ENCODE data around the gene MATR3. TPM values are rescaled to one million over a fixed set of nuclear protein-coding genes. Genes with fewer than 3 reads are reported as not detected.

MATR3 gene
- total RNA-seq, 4 donors from 2014 or later: 103 to 185 (median 147) TPM

- intact Hi-C loops (cut with DNase I): no loop called here
- no peak overlapping the region for H3K4me3 ChIP-seq
- no peak for TF ChIP-seq POLR2A (IDR thresholded peaks at IDR 0.05)
- no peak for TF ChIP-seq CTCF (IDR thresholded peaks at IDR 0.05)
- no peaks in the 10 kb centered on the region for H3K27me3 ChIP-seq
- no peaks in the 10 kb centered on the region for H3K9me3 ChIP-seq
- no peak overlapping the region for H3K27ac ChIP-seq
- no peak for DNase-seq
- peaks cover 0 to 50% (median 10%) of the 10 kb centered on the region in 3 donors for H3K4me1 ChIP-seq
- peaks cover 0 to 43% (median 0%) of the 10 kb centered on the region in 3 donors for H3K36me3 ChIP-seq
Observed at GRCh38 chr5:139358064-139358463, 64.5 kb downstream of the MATR3 start.

GRCh38 chr5:139360384-139360783, 66.8 kb downstream of the MATR3 start:
- peaks cover 0 to 65% (median 16%) of the 10 kb centered on the region in 3 donors for H3K4me1 ChIP-seq
- H3K27me3 ChIP-seq: no peaks in the 10 kb centered on the region
- no peak for DNase-seq
- no peak overlapping the region for H3K4me3 ChIP-seq
- peaks cover 6 to 48% (median 14%) of the 10 kb centered on the region in 3 donors for H3K36me3 ChIP-seq
- no peaks in the 10 kb centered on the region for H3K9me3 ChIP-seq
- intact Hi-C loops (cut with DNase I): no loop called here
- WGBS, 2 donors: 90 to 92% methylated on average over 4 of the region's 4 CpGs
- TF ChIP-seq CTCF (IDR thresholded peaks at IDR 0.05) (no peak), POLR2A (IDR thresholded peaks at IDR 0.05) (no peak)
- no peak overlapping the region for H3K27ac ChIP-seq

- intact Hi-C loops (cut with DNase I): no loop called here
- peaks cover 6 to 53% (median 18%) of the 10 kb centered on the region in 3 donors for H3K36me3 ChIP-seq
- WGBS, 2 donors: 73 to 78% methylated on average over 6 of the region's 6 CpGs
- no peaks in the 10 kb centered on the region for H3K9me3 ChIP-seq
- no peaks in the 10 kb centered on the region for H3K27me3 ChIP-seq
- no peak overlapping the region for H3K27ac ChIP-seq
- H3K4me3 ChIP-seq: no peak overlapping the region
- TF ChIP-seq POLR2A (IDR thresholded peaks at IDR 0.05) (no peak), CTCF (IDR thresholded peaks at IDR 0.05) (no peak)
- peaks cover 0 to 58% (median 16%) of the 10 kb centered on the region in 3 donors for H3K4me1 ChIP-seq
- no peak for DNase-seq
Observed at GRCh38 chr5:139361835-139362429, 68.4 kb downstream of the MATR3 start.

GRCh38 chr5:139363937-139364336, 70.4 kb downstream of the MATR3 start:
- DNase-seq: no peak
- WGBS, 2 donors: 34 to 52% methylated on average over 2 of the region's 2 CpGs

More at GRCh38 chr5:139363937-139364336, 70.4 kb downstream of the MATR3 start:
- no peak for TF ChIP-seq CTCF (IDR thresholded peaks at IDR 0.05)
- TF ChIP-seq POLR2A (IDR thresholded peaks at IDR 0.05): no peak
- Histone ChIP-seq H3K9me3 (no peaks in the 10 kb centered on the region), H3K27me3 (no peaks in the 10 kb centered on the region), H3K36me3 (peaks cover 6 to 66% (median 18%) of the 10 kb centered on the region in 3 donors), H3K4me3 (no peak overlapping the region), H3K4me1 (peaks cover 0 to 38% (median 6%) of the 10 kb centered on the region in 3 donors), H3K27ac (peak overlapping the region in 2 of 4 donors; percentile 68 to 74)
- intact Hi-C loops (cut with DNase I): no loop called here
